HG02852 (cell line): ENCODE data around the gene TYMP.

Source experiments
- ATAC-seq: cut with Tn5 transposase; IDR thresholded peaks from one replicate; pipeline ENCODE4 v1.9.1; 2021; ENCODE audit warnings: mild to moderate bottlenecking, moderate library complexity; ENCODE audit not compliant: unreplicated experiment

The TYMP gene

GRCh38 chr22:50506611-50507420 lies 23.0 kb downstream of the TYMP start:
- ATAC-seq, result no peak

- ATAC-seq, result no peak
These were observed 23.8 kb downstream of the TYMP start for GRCh38 chr22:50505776-50506610.

GRCh38 chr22:50505276-50505775 lies 24.5 kb downstream of the TYMP start:
- ATAC-seq, result no peak

- ATAC-seq, result no peak
These were observed 25.2 kb downstream of the TYMP start for GRCh38 chr22:50504369-50505211.

GRCh38 chr22:50503475-50504145 lies 26.2 kb downstream of the TYMP start:
- no peak for ATAC-seq

- ATAC-seq, result no peak
These were observed 27.0 kb downstream of the TYMP start for GRCh38 chr22:50502628-50503474.

- no peak for ATAC-seq
These were observed 27.7 kb downstream of the TYMP start for GRCh38 chr22:50502096-50502495.

- ATAC-seq, result no peak
These were observed 29.4 kb downstream of the TYMP start for GRCh38 chr22:50500452-50500851.

- no peak for ATAC-seq
These were observed 31.4 kb downstream of the TYMP start for GRCh38 chr22:50498322-50498890.

- ATAC-seq, result no peak
These were observed 32.7 kb downstream of the TYMP start for GRCh38 chr22:50497093-50497492.

GRCh38 chr22:50490531-50491308 lies 39.1 kb downstream of the TYMP start:
- ATAC-seq, result no peak

GRCh38 chr22:50489363-50490243 lies 40.2 kb downstream of the TYMP start:
- ATAC-seq, result no peak

GRCh38 chr22:50488886-50489285 lies 40.9 kb downstream of the TYMP start:
- no peak for ATAC-seq

GRCh38 chr22:50488006-50488677 lies 41.7 kb downstream of the TYMP start:
- no peak for ATAC-seq

GRCh38 chr22:50487290-50488005 lies 42.4 kb downstream of the TYMP start:
- no peak for ATAC-seq
